ENCODE measurements around the gene DNAJB8.

The DNAJB8 gene

DNA sequence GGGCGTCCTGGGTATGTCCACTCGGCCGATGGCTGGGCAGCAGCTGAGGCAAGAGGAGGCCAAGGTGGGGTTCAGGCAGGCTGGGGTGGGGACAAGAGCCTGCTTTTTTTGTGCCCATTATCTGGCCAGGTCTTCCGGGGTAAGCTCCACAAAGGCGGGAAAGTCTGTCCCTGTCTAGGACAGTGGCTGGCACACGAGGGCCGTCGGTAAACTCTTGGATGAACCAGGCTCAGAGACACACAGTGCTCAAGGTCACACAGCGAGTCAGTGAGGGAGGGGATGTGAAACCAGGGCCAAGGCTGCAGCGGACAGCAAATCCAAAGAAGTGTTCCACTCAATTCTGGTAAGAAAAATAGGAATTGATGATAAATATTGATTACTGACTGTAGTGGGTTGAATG is 2.9 kb downstream of the DNAJB8 start:
- DNase-seq (ENCODE audit: low spot score): no peak
- no peak for TF ChIP-seq CTCF (IDR thresholded peaks at IDR 0.05; ENCODE audit: extremely low read depth, missing control alignments)

DNA sequence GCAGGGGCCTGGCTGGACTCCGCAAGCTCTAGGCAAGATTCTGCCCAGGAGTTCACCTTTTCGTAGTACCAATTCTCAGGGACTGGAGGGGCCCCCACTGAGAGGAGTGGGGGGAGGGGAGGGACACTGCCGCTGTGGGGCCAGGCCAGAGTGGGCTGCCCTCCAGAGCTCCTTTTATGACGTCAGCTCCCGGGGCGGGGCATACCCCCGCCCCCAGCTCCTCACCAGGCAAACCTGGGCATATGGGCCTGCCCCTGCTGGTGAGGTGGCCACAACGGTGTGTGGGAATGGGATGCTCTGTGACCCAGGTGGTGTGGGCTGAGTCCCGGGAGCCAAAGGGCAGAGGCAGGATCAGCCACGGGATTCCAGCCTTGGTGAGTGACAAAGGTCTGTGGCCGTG is 3.3 kb downstream of the DNAJB8 start:
- no peak for DNase-seq (ENCODE audit: low spot score)
- no peak for TF ChIP-seq CTCF (IDR thresholded peaks at IDR 0.05; ENCODE audit: extremely low read depth, missing control alignments)

GRCh38 chr3:128462931-128463330 is 3.8 kb downstream of the DNAJB8 start:
- no peak for DNase-seq (ENCODE audit: low spot score)

DNA sequence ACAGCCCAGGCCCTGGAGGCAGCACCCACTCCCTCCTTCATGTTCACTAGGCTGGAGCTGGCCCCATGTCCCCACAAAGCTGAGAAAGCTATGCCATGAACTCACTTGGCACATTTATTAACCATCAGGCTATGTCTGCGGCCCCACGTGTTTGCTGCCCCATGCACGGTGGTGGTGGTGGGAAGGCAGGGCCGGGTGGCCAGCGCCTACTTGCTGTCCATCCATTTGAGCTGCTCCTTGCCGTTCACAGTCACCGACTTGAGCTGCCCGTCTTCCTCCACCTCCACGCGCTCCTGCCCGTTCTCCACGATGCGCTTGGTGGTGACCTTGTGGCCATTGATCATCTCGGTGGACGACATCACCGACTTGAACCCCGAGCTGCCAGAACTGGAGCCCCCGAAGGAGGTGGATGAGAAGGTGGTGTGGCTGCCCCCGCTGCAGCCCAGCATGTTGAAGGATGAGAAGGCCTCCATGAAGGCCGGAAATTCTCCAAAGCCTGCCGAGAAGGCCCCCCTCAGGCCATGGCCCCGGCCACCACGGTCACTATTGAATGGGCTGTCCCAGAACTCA is 4.3 kb downstream of the DNAJB8 start:
- no peak for DNase-seq (ENCODE audit: low spot score)
- TF ChIP-seq CTCF (IDR thresholded peaks at IDR 0.05; ENCODE audit: extremely low read depth, missing control alignments): no peak

More at GRCh38 chr3:128462931-128463330, 3.8 kb downstream of the DNAJB8 start:
- TF ChIP-seq CTCF (IDR thresholded peaks at IDR 0.05; ENCODE audit: extremely low read depth, missing control alignments): no peak

DNA sequence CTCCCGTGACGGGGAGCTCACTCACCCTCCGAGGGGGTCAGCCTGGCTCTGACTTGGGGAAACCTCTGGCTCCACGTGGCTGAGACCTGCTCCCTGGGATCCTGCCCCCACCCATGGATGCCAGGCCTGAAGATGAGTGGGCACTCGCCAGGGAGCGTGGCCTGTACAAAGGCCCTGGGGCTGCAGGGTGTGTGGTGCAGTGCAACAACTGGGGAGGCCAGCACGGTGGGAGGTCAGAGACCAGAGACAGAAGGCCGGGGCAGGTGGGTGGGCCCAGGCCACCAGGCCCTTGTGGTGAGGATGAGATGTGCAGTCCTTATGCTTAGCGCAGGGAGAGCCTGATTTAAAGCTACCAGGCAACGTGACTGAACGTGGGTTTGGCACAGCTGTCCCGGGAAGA is 5.0 kb downstream of the DNAJB8 start:
- TF ChIP-seq CTCF (IDR thresholded peaks at IDR 0.05; ENCODE audit: extremely low read depth, missing control alignments): no peak
- DNase-seq (ENCODE audit: low spot score): no peak

GRCh38 chr3:128459461-128459820 is 7.2 kb downstream of the DNAJB8 start:
- TF ChIP-seq CTCF (IDR thresholded peaks at IDR 0.05; ENCODE audit: extremely low read depth, missing control alignments): no peak
- DNase-seq (ENCODE audit: low spot score): no peak

GRCh38 chr3:128458746-128459460 is 7.8 kb downstream of the DNAJB8 start:
- TF ChIP-seq CTCF (IDR thresholded peaks at IDR 0.05; ENCODE audit: extremely low read depth, missing control alignments): no peak
- DNase-seq (ENCODE audit: low spot score): no peak

All from GM20000 (cell line).